Measurements from ENCODE around the gene ELK4.

GRCh38 chr1:205667909-205668643 lies 36.3 kb upstream of the ELK4 start:
- TF ChIP-seq CTCF (IDR thresholded peaks at IDR 0.05) (no peak), POLR2A (IDR thresholded peaks at IDR 0.05) (no peak)

All from heart left ventricle (tissue), 13 donors.